ENCODE results near the gene GPR35.

GRCh38 chr2:240636563-240637115 lies 11.4 kb downstream of the GPR35 start:
- TF ChIP-seq ZFP30 (CRISPR knock-in tag; IDR thresholded peaks at IDR 0.05) (no peak), RARB (CRISPR knock-in tag; IDR thresholded peaks at IDR 0.05) (no peak), ARNTL (CRISPR knock-in tag; IDR thresholded peaks at IDR 0.05; ENCODE audit: borderline replicate concordance, low read depth) (no peak), ZNF8 (CRISPR knock-in tag; IDR thresholded peaks at IDR 0.05) (no peak), ZNF70 (CRISPR knock-in tag; IDR thresholded peaks at IDR 0.05) (no peak), OSR1 (CRISPR knock-in tag; IDR thresholded peaks at IDR 0.05) (no peak), TOX (CRISPR knock-in tag; IDR thresholded peaks at IDR 0.05; ENCODE audit: borderline replicate concordance) (no peak), ISL1 (CRISPR knock-in tag; IDR thresholded peaks at IDR 0.05) (no peak), PPARA (CRISPR knock-in tag; IDR thresholded peaks at IDR 0.05; ENCODE audit: borderline replicate concordance) (no peak), ZFP3 (CRISPR knock-in tag; IDR thresholded peaks at IDR 0.05) (no peak)
- TF ChIP-seq, protein P1, sequence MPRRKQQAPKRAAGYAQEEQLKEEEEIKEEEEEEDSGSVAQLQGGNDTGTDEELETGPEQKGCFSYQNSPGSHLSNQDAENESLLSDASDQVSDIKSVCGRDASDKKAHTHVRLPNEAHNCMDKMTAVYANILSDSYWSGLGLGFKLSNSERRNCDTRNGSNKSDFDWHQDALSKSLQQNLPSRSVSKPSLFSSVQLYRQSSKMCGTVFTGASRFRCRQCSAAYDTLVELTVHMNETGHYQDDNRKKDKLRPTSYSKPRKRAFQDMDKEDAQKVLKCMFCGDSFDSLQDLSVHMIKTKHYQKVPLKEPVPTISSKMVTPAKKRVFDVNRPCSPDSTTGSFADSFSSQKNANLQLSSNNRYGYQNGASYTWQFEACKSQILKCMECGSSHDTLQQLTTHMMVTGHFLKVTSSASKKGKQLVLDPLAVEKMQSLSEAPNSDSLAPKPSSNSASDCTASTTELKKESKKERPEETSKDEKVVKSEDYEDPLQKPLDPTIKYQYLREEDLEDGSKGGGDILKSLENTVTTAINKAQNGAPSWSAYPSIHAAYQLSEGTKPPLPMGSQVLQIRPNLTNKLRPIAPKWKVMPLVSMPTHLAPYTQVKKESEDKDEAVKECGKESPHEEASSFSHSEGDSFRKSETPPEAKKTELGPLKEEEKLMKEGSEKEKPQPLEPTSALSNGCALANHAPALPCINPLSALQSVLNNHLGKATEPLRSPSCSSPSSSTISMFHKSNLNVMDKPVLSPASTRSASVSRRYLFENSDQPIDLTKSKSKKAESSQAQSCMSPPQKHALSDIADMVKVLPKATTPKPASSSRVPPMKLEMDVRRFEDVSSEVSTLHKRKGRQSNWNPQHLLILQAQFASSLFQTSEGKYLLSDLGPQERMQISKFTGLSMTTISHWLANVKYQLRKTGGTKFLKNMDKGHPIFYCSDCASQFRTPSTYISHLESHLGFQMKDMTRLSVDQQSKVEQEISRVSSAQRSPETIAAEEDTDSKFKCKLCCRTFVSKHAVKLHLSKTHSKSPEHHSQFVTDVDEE (CRISPR knock-in tag; IDR thresholded peaks at IDR 0.05), result no peak
- TF ChIP-seq, protein P2, sequence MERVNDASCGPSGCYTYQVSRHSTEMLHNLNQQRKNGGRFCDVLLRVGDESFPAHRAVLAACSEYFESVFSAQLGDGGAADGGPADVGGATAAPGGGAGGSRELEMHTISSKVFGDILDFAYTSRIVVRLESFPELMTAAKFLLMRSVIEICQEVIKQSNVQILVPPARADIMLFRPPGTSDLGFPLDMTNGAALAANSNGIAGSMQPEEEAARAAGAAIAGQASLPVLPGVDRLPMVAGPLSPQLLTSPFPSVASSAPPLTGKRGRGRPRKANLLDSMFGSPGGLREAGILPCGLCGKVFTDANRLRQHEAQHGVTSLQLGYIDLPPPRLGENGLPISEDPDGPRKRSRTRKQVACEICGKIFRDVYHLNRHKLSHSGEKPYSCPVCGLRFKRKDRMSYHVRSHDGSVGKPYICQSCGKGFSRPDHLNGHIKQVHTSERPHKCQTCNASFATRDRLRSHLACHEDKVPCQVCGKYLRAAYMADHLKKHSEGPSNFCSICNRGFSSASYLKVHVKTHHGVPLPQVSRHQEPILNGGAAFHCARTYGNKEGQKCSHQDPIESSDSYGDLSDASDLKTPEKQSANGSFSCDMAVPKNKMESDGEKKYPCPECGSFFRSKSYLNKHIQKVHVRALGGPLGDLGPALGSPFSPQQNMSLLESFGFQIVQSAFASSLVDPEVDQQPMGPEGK (CRISPR knock-in tag; IDR thresholded peaks at IDR 0.05; ENCODE audit: borderline replicate concordance), result no peak
